ENCODE measurements around the gene CHKB. TPM values are rescaled to one million over a fixed set of nuclear protein-coding genes. Genes with fewer than 3 reads are reported as not detected.

CHKB gene
- total and polyA plus RNA-seq, 2 of the 8 experiments (the other 6 are each of a cell fraction or from before 2014, with no cell fraction given), result 27.9 to 42.2 TPM

DNA sequence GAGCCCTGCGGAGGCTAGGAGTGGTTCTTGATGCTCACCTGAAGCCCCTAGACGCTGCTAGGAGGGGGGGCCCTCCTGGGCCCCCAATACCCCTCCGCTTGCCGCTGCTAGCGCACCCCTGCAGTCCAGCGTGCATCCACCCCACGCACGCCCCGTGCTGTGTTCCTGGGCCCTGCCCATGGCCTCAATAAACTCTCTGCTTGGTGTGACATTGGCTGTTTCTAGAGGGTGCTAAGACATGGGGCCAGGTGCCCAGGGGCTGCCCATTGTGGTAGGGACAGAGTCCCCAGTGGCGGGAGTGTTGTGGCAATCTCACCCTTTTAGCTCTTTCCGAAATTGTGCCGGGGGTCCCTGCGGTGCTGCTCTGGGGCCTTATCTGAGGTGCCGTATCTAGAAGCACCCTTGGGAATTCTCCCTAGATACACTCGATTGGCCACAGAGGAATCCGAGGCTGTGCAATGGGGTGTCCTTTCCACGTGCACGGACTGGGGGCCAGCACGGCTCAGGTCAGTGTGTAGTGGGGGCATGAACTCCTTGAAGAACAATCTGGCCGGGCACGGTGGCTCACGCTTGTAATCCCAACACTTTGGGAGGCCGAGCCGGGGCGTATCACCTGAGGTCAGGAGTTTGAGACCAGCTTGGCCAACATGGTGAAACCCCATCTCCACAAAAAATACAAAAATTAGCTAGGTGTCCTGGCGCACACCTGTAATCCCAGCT, 28.9 kb upstream of the CHKB start:
- Histone ChIP-seq H2AFZ (ENCODE audit: low read length) (no peak overlapping the region), H3K4me3 (ENCODE audit: extremely low read depth in 1 of 4, insufficient read depth in 2 of 4, low read depth in 3 of 4, low read length in 4 of 4) (no peak overlapping the region), H4K91ac (replicated peaks; ENCODE audit: insufficient read length, low read length) (no peak overlapping the region), H3K14ac (ENCODE audit: insufficient read length) (no peak overlapping the region), H3K56ac (replicated peaks; ENCODE audit: insufficient read length, low read depth, low read length) (no peak overlapping the region), H2BK20ac (ENCODE audit: low read length) (no peak overlapping the region), H3K4me2 (ENCODE audit: insufficient read depth in 1 of 2, low read depth in 2 of 2, low read length in 2 of 2) (no peak overlapping the region; a peak in 1 of 4 replicates), H3K18ac (ENCODE audit: extremely low read depth, low read length) (no peak overlapping the region), H3K9me3 (ENCODE audit: insufficient read depth in 2 of 2, low read depth in 1 of 2, low read length in 1 of 2) (no peaks in the 10 kb centered on the region), H3K4ac (replicated peaks; ENCODE audit: insufficient read length, low read depth, low read length) (no peak overlapping the region), H4K20me1 (replicated peaks in 1 of 2; ENCODE audit: control insufficient read depth in 1 of 2, insufficient read depth in 2 of 2, low read length in 2 of 2) (peaks cover 0 to 5% of the 10 kb centered on the region in 2 experiments), H3K9ac (replicated peaks in 1 of 4; ENCODE audit: extremely low read depth in 1 of 4, low read depth in 3 of 4, low read length in 3 of 4) (no peak overlapping the region), H2BK120ac (replicated peaks; ENCODE audit: low read depth, low read length) (no peak overlapping the region), H3K23ac (ENCODE audit: insufficient read length) (no peak overlapping the region), H3K27me3 (replicated peaks in 1 of 4; ENCODE audit: control insufficient read depth in 3 of 4, extremely low read depth in 1 of 4, insufficient read depth in 3 of 4, low read length in 3 of 4) (peaks cover 0 to 13% (median 9%) of the 10 kb centered on the region in 4 experiments; a peak in 6 of 7 replicates), H2AK5ac (ENCODE audit: low read depth, low read length) (no peak overlapping the region), H2BK12ac (ENCODE audit: low read depth, low read length) (no peak overlapping the region), H2BK5ac (ENCODE audit: low read depth, low read length) (no peak overlapping the region), H3K79me1 (ENCODE audit: low read depth, low read length) (no peaks in the 10 kb centered on the region), H3K27ac (ENCODE audit: low read depth, low read length) (no peak overlapping the region), H2BK15ac (ENCODE audit: low read length) (no peak overlapping the region), H4K5ac (ENCODE audit: insufficient read length, low read depth, low read length) (no peak overlapping the region), H3K23me2 (ENCODE audit: low read depth, low read length) (no peaks in the 10 kb centered on the region), H3K4me1 (replicated peaks in 1 of 4; ENCODE audit: control insufficient read depth in 3 of 4, insufficient read depth in 4 of 4, low read length in 3 of 4) (peaks cover 0 to 13% (median 2%) of the 10 kb centered on the region in 4 experiments; a peak in 4 of 7 replicates), H3K79me2 (ENCODE audit: control insufficient read depth in 1 of 2, insufficient read depth in 2 of 2, low read length in 2 of 2) (no peaks in the 10 kb centered on the region), H3K36me3 (ENCODE audit: control insufficient read depth in 2 of 4, insufficient read depth in 4 of 4, low read length in 3 of 4) (no peaks in the 10 kb centered on the region), H4K8ac (ENCODE audit: extremely low read depth, insufficient read depth, low read length) (no peak overlapping the region)
- ChIA-PET CTCF (ENCODE audit: partially characterized antibody) (interaction anchor here (0.9 to 3.5 kb wide), 10 partner anchors 8 to 85 kb away, joined by 3 to 23 read pairs (median 4); partner anchors contain the start of gene CPT1B), POLR2A (ENCODE audit: partially characterized antibody) (interaction anchor here (1.2 to 1.6 kb wide), 3 partner anchors 32 to 73 kb away, joined by 3 to 4 read pairs (median 3); no protein-coding TSS in a partner anchor)
- FAIRE-seq (no peak), DNase-seq (ENCODE audit: low read depth in 1 of 2, low spot score in 2 of 2) (no peak)
- WGBS, 2 experiments (ENCODE audit: extremely low coverage in 1 of 2, insufficient coverage in 1 of 2, insufficient read length in 1 of 2, insufficient replicate concordance in 2 of 2, low coverage in 1 of 2, low lambda C conversion rate in 2 of 2, missing lambda C conversion rate in 1 of 2), result 86% methylated on average over 26 of the region's 26 CpGs; no CpG with 5 or more reads in 1 of the 2 experiments
- no peak for TF ChIP-seq POLR2AphosphoS5 (IDR thresholded peaks at IDR 0.05; ENCODE audit: low read depth, low read length)
- TF ChIP-seq JUND (IDR thresholded peaks at IDR 0.05; ENCODE audit: low read length), result no peak
- no peak for TF ChIP-seq RFX5 (IDR thresholded peaks at IDR 0.05; ENCODE audit: borderline replicate concordance, low read depth, low read length)
- no peak for TF ChIP-seq USF2 (IDR thresholded peaks at IDR 0.05; ENCODE audit: low read length)
- no peak for TF ChIP-seq SIN3A (conservative IDR thresholded peaks at IDR 0.05 in 1 of 2, IDR thresholded peaks at IDR 0.05 in 1 of 2; ENCODE audit: low read depth in 1 of 2, low read length in 2 of 2)
- TF ChIP-seq HDAC2 (IDR thresholded peaks at IDR 0.05; ENCODE audit: borderline replicate concordance in 1 of 2, low read depth in 2 of 2, low read length in 2 of 2), result no peak
- TF ChIP-seq POU5F1 (IDR thresholded peaks at IDR 0.05; ENCODE audit: low read depth, low read length), result no peak
- no peak for TF ChIP-seq YY1 (IDR thresholded peaks at IDR 0.05; ENCODE audit: low read depth, low read length)
- TF ChIP-seq EZH2 (IDR thresholded peaks at IDR 0.05; ENCODE audit: low read depth, low read length, severe bottlenecking), result no peak
- no peak for TF ChIP-seq CHD1 (IDR thresholded peaks at IDR 0.05; ENCODE audit: low read depth, low read length)
- TF ChIP-seq SRF (IDR thresholded peaks at IDR 0.05; ENCODE audit: low read depth, low read length), result no peak
